Activated T-helper 2 cell treated with anti-CD3 and anti-CD28 coated beads, Interferon-gamma antibody, Interleukin-2, Interleukin-4, amounts not matched to agents 10 μg/mL and 5 μg/mL and 100 μg/mL, durations not matched to agents 14 hours and 24 hours and 36 hours (primary cell): ENCODE data around the gene DDX41. TPM values are rescaled to one million over a fixed set of nuclear protein-coding genes. Genes with fewer than 3 reads are reported as not detected.

Source experiments
- DNase-seq: peaks from one replicate; pipeline ENCODE4 v3.0.0; 2021; ENCODE audit warnings: low spot score
- H3K27ac Mint-ChIP-seq: one replicate; pipeline ENCODE4 v1.8.0; 2021; ENCODE audit warnings: mixed read lengths
- H3K27me3 Mint-ChIP-seq: one replicate; pipeline ENCODE4 v1.8.0; 2021; ENCODE audit warnings: low read depth, mixed read lengths
- H3K36me3 Mint-ChIP-seq: one replicate; pipeline ENCODE4 v1.8.0; 2021; ENCODE audit warnings: low read depth, mixed read lengths
- H3K4me1 Mint-ChIP-seq: one replicate; pipeline ENCODE4 v1.8.0; 2021; ENCODE audit warnings: low read depth, mixed read lengths
- H3K4me3 Mint-ChIP-seq: one replicate; pipeline ENCODE4 v1.8.0; 2021; ENCODE audit warnings: low read depth, mild to moderate bottlenecking, moderate library complexity, mixed read lengths
- H3K9me3 Mint-ChIP-seq: one replicate; pipeline ENCODE4 v1.8.0; 2021; ENCODE audit warnings: mixed read lengths
- intact Hi-C: fragments of 100-400 bp; cut with micrococcal nuclease; formaldehyde crosslinking; loops from one replicate; pipeline ENCODE4 v1.15.1; 2023
- total RNA-seq: library from RNA; stranded (reverse); gene quantifications from 2 replicates; pipeline ENCODE4 v1.2.3, GENCODE V29; 2022

The DDX41 gene
- total RNA-seq, 1 donor from 2014 or later = 144 TPM

DNA sequence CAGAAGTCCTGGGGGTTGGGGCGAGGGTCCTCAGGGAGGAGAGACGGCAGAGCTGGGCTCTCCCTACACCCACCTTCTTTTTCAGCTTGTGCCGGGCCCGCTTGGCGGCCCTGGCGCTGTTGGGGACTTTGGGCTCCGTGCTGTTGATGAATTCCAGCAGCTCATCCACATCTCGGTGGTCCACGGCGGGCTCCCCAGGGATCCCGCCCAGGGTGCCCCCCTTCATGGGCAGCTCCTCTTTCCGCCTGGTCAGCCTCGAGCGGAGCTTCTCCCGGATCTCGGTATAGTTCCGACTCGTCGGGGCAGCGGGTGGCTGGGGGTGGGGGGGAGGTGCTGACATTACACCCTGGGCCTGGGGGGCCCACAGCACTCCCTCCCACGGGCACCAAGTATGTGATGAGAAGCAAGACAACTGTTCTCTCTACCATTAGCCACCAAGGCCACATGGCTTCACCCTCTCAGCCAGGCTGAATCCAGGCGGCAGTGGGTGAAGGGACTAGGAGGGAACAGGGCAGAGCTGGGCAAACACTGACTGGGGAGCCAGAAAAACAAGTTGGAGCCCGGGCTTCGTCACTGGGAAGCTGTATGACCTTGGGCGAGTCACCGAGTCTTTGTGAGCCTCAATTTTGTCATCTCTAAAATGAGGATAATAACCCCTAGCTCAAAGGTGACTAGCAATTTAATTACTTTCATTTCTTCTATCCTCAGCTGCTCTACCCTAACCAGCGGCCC, 14.6 kb upstream of the DDX41 start:
- DNase-seq = no peak
- no peak overlapping the region for H3K27ac Mint-ChIP-seq
- intact Hi-C loops = no loop called here

DNA sequence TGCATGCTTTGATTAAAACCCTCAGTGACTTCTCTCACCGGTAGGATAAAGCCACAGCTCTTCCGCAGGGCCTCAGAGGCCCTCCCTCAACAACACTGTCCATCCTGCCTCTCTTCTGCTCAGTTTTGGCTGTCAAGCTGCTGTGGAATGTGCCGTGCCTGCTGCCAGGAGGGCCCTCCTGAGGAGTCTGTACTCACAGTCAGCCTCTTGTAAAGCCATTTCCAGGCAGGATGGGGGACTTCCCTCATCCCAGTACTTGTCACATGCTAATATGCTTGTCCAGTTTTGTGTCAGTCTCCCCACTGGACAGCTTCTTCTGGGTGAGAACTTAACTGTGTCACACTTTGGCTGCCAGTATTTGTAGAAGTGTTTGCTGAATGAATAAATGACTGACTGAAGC, 13.9 kb upstream of the DDX41 start:
- intact Hi-C loops = no loop called here
- no peak for DNase-seq
- Mint-ChIP-seq H3K4me1 (no peaks in the 10 kb centered on the region), H3K4me3 (no peak overlapping the region), H3K27ac (no peak overlapping the region), H3K36me3 (peaks cover 29% of the 10 kb centered on the region), H3K9me3 (no peaks in the 10 kb centered on the region), H3K27me3 (no peaks in the 10 kb centered on the region)

More for the DNA sequence above, 14.6 kb upstream of the DDX41 start:
- H3K4me1 Mint-ChIP-seq = no peaks in the 10 kb centered on the region
- no peaks in the 10 kb centered on the region for H3K27me3 Mint-ChIP-seq
- H3K9me3 Mint-ChIP-seq = no peaks in the 10 kb centered on the region
- H3K4me3 Mint-ChIP-seq = no peak overlapping the region
- peaks cover 28% of the 10 kb centered on the region for H3K36me3 Mint-ChIP-seq

DNA sequence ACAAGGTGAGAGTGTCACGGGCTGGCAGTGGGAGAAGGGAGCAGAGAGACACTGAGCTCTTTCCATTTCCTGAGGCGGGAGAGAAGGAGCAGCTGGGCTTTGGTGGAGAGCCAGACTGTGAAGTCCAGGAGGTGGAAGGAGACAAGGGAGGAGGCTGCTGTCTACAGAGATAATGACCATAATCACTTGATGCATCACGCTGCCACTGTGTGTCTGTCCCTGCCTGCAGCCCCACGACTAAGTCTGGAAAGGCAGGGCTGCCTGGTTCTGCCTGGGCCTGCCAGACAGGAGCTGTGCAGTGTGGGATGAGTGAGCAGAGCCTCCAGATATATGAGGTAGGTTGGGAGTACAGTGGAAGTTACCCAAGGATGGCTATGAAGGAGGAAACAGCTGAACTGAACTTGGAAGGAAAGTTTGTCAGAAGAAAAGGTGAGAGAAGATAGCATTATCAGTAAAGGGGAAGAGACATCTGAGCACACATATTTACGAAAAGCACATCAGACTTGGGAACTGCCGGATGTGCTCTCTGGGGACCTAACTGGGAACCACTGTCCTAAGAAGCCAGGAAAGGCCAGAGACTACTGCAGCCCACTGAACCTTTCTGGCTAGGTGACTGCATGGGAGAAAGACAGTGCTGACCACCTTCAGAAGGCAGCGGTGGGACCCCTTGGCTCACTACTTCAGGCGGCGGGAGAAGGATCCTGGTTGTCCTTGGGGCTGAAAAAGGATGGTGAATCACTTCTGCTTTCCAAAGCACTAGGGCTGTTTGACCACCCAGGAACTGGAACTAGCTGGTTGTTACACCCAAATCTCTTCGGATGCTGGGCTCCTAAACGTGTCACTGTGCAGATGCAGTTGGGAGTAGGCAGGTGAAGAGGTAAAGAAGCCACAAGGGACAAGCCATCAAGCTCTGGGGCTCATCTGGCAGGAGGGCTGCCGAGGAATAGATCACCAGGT, 12.8 kb upstream of the DDX41 start:
- intact Hi-C loops = no loop called here
- no peak for DNase-seq
- Mint-ChIP-seq H3K4me3 (no peak overlapping the region), H3K36me3 (peaks cover 29% of the 10 kb centered on the region), H3K27ac (no peak overlapping the region), H3K4me1 (no peaks in the 10 kb centered on the region), H3K9me3 (no peaks in the 10 kb centered on the region), H3K27me3 (no peaks in the 10 kb centered on the region)

DNA sequence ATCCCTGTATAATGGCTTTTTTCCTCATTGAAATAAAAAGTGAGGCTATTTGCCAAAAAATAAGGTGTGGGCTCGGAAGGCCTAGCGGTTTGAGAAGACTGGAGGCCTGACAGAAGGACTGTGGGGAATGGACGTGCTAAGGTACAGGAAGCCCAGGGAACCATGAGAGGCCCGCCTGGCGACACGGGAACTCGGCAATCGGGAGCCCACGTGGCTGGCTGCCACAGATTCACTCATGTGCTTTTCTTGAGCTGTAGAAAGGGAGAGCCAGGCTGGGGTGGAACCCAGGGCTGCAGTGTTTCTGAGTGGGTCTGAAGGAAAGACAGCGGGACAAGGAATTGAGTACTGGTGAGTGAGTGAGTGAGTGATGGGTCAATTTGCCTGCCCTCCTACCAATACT, 11.9 kb upstream of the DDX41 start:
- no peak overlapping the region for H3K27ac Mint-ChIP-seq
- DNase-seq = no peak
- intact Hi-C loops = no loop called here
- H3K27me3 Mint-ChIP-seq = no peaks in the 10 kb centered on the region
- peaks cover 25% of the 10 kb centered on the region for H3K36me3 Mint-ChIP-seq
- no peaks in the 10 kb centered on the region for H3K9me3 Mint-ChIP-seq
- H3K4me3 Mint-ChIP-seq = no peak overlapping the region
- no peaks in the 10 kb centered on the region for H3K4me1 Mint-ChIP-seq

DNA sequence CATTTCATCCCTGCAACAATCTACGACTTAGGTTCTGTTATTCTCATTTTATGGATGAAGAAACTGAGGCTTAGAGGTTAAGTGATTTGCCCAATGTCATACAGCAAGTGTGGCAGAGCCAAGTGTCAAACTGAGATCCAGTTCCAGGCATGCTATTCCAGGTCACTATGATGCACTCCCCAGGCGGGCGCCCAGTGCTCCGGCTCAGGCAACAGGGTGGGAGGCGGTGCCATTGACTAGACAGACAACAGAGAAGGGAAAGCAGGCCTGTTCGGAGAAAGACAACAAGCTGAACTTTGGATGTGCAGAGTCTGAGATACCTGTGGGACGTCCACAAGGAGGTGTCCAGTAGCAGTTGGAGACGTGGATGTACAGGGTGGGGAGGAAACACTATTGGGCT, 10.8 kb upstream of the DDX41 start:
- Mint-ChIP-seq H3K36me3 (peaks cover 21% of the 10 kb centered on the region), H3K27ac (no peak overlapping the region), H3K4me3 (no peak overlapping the region), H3K27me3 (no peaks in the 10 kb centered on the region), H3K9me3 (no peaks in the 10 kb centered on the region), H3K4me1 (no peaks in the 10 kb centered on the region)
- intact Hi-C loops = no loop called here
- no peak for DNase-seq

DNA sequence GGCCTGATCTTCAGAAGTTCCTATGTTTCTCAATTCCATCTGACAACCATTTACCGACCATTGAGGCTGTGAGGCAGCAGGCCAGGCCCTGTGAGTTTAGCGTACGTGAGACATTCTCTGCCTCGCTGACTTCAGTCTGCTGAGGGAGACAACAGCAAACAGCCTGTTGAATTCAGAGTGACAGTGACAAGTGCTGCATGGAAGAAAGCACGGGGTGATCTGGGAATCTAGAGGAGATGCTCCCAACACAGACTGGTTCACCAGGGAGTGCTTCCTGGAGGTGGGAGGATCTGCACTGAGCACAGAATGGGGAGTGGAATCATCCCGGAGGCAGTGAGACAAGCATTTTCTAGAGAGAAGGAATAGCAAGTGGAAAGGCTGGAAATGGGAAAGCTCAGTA, 10.0 kb upstream of the DDX41 start:
- Mint-ChIP-seq H3K36me3 (peaks cover 14% of the 10 kb centered on the region), H3K27me3 (no peaks in the 10 kb centered on the region), H3K4me3 (no peak overlapping the region), H3K9me3 (no peaks in the 10 kb centered on the region), H3K4me1 (peaks cover 2% of the 10 kb centered on the region), H3K27ac (no peak overlapping the region)
- DNase-seq = no peak
- intact Hi-C loops = no loop called here

DNA sequence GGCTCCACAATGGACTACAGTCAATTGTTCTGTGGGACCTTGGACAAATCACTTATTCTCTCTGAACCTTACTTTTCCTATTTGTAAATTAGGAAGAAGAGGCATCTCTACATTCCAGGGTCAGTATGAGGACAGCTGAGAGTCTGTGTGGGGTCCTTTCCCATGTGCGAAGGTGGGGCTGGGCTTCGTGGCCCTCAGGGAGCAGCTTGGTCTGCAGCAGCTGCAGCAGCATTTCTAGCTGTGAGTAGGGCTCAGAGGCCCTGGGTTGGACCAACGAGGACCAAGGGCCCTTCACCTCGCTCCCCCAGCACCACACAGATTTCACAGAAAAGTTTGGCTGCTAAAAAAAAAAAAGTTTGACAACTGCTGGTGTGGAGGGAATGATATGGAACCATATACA, 9.4 kb upstream of the DDX41 start:
- Mint-ChIP-seq H3K9me3 (no peaks in the 10 kb centered on the region), H3K36me3 (peaks cover 19% of the 10 kb centered on the region), H3K4me1 (peaks cover 7% of the 10 kb centered on the region), H3K4me3 (no peak overlapping the region), H3K27ac (no peak overlapping the region), H3K27me3 (no peaks in the 10 kb centered on the region)
- no peak for DNase-seq
- intact Hi-C loops = no loop called here

DNA sequence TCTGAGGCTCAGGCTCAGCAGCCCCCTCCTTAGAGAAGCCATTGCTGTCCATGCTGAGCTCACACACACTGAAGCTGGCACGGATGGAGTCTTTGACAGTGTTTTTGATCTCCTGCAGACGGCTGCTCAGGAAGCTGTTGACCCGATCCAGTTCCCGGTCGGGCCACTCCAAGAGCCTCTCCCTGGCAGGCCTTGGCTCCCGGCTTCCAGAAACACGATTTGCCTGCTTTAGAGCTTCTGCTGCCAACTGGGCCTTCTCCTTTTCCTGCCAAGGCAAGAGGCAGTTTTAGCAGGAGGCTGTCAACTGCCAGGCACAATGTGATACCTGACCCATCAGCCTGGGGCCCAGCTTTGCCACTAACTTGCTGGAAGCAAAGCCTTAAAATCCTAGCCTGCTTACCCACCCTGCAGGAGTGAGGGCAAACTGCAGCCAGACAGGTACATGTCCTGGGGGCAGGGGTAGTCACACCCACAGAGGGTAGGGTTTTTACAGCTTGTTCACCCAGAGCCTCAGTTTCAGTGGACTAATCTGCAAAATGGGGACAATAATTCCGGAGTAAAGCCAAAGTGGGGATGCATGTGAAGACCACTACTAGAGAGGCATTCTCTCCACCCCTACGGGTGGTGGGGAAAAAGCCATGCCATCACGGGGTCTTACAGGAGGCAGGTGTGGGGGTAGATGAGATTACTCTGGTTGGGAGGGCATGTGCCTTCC, 8.3 kb upstream of the DDX41 start:
- Mint-ChIP-seq H3K4me1 (peaks cover 7% of the 10 kb centered on the region), H3K4me3 (no peak overlapping the region)
- intact Hi-C loops = no loop called here

DNA sequence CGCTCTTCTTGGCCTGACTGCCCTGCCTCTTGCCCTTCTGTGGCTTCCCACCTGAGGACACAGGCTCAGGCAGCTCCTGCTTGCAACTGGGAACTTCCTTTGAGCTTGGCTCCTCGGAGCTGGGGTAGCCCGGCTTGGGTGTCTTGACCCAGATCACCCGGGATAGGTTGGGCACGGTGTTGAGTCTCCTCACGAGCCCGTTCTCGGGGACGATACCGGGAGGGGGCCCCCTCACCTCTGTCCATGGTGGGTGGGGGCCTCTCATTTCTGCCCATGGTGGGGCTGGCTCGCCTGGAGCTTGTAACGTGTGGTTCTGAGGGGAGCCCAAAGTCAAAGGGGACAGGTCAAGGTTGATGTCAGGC, 7.8 kb upstream of the DDX41 start:
- Mint-ChIP-seq H3K27me3 (no peaks in the 10 kb centered on the region), H3K9me3 (no peaks in the 10 kb centered on the region), H3K4me1 (peaks cover 9% of the 10 kb centered on the region), H3K4me3 (no peak overlapping the region), H3K36me3 (peaks cover 26% of the 10 kb centered on the region), H3K27ac (no peak overlapping the region)
- DNase-seq = no peak
- intact Hi-C loops = no loop called here

More for the DNA sequence above, 8.3 kb upstream of the DDX41 start:
- Mint-ChIP-seq H3K27ac (no peak overlapping the region), H3K36me3 (peaks cover 21% of the 10 kb centered on the region), H3K27me3 (no peaks in the 10 kb centered on the region), H3K9me3 (no peaks in the 10 kb centered on the region)
- no peak for DNase-seq

DNA sequence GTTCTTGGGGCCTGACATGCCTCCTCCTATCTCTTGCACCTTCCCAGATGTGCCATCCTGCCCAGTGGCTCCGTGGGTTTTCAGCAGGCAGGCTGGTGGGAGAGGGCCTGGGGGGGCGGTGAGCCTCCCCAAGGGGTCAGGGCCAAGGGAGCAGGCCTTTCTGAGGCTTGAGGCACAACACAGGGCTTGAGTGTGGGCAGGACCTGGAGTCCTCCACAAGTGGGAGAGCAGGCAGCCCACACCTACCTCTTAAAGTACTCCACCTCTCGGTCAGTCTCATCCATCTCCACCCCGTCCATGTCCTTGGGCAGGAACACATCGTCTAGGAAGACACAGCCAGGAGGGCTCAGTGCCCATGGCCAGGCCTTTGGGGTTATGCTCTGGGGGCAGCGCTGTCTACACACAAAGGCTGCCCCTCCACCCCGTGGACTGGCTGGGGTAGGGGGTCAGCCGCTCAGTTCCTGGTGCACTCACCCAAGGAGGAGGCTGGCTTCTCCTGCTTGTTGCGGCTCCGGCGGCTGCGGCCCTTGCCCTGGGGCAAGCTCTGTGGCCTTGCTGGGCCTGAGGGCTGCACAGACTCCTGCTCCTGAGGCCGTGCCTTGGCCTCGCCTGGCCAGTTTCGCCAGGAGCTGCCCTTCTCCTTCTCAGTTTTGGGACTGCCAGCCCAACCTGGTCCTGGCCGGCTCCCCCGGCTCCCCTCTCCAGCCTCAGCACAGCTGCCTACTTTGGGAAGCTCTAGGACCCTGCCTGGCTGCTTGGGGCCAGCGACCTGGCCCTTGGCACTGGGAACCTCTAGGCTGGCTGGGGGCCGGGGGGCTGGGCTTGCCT, 7.2 kb upstream of the DDX41 start:
- H3K27ac Mint-ChIP-seq = no peak overlapping the region
- H3K4me3 Mint-ChIP-seq = no peak overlapping the region
- no peaks in the 10 kb centered on the region for H3K27me3 Mint-ChIP-seq
- no peak for DNase-seq
- intact Hi-C loops = no loop called here
- peaks cover 28% of the 10 kb centered on the region for H3K36me3 Mint-ChIP-seq
- peaks cover 11% of the 10 kb centered on the region for H3K4me1 Mint-ChIP-seq
- H3K9me3 Mint-ChIP-seq = no peaks in the 10 kb centered on the region

DNA sequence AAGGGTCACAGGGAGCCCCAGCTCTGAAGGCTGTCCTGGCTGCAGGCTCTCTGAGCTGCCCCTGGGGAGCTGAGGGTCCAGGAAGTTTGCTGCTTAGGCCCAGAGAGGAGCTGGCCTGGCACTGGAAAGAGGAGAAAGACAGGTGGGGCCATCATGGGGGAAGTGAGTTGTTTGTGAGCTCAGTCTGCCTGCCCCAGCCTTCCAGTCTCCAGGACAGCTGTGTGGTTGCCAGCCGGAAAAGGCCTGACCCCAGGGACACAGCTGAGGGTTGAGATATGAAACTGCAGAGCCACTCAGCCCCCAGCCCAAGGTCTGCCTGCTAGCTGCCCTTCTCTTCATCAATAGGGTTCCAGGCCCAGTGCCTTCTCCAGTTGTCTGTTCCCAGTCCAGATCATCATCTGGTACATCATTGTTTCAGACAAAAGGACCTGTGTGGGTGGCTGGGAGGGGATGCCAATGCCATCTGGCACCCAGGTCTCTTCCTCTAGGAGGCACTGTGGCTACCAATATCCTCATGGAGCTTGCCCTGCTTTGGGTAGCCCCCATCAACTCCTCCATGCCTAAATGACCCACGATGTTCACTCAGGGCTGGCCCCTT, 4.3 kb upstream of the DDX41 start:
- H3K4me1 Mint-ChIP-seq = peaks cover 17% of the 10 kb centered on the region
- no peaks in the 10 kb centered on the region for H3K9me3 Mint-ChIP-seq
- no peak overlapping the region for H3K4me3 Mint-ChIP-seq
- peaks cover 40% of the 10 kb centered on the region for H3K36me3 Mint-ChIP-seq
- no peak for DNase-seq
- intact Hi-C loops = no loop called here
- peak overlapping the region; percentile 38 for H3K27ac Mint-ChIP-seq
- no peaks in the 10 kb centered on the region for H3K27me3 Mint-ChIP-seq

DNA sequence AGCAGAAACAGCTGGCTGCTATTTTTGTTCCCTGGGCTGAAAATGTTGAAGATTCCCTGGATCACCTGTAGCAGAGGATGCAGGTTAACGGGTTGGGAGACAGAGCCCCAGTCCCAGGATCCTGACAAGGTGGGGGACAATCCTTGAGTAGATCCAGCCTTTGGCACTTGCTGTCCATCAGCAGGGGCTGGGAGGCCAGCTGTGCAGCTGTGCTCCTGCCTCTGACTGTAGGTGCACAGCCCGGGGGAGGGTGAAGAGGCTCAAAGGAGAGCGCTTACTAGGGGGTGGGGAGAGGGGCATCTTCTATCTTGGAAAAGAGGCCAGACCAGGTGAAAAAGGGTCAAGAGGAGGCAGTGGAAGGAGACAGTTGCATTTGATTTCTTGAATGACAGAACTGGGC, 3.5 kb upstream of the DDX41 start:
- Mint-ChIP-seq H3K4me1 (peaks cover 25% of the 10 kb centered on the region), H3K9me3 (no peaks in the 10 kb centered on the region), H3K27me3 (no peaks in the 10 kb centered on the region), H3K27ac (peak overlapping the region; percentile 46), H3K36me3 (peaks cover 44% of the 10 kb centered on the region), H3K4me3 (no peak overlapping the region)
- no peak for DNase-seq
- intact Hi-C loops = no loop called here
